Transverse colon (tissue), 3 donors: Measurements from ENCODE around the gene FLVCR1.
"Not testable (repeated sequence)": the region's sequence is repeated elsewhere in the genome, so short reads cannot be mapped to it uniquely, and the experiment has no call there.

Experiments used
- CTCF ChIP-seq, 5 experiments: fragments of 200-600 bp in 3 of 5; fragments of 450-650 bp in 2 of 5; sonication (generic) in 3 of 5; IDR thresholded peaks; 1 replicate in 2 of 5; 2 replicates in 3 of 5; pipeline ENCODE4 v1.5.1; 2016 to 2017; ENCODE audit warnings: antibody characterized with exemption in 5 of 5, inconsistent platforms in 3 of 5, mild to moderate bottlenecking in 2 of 5, moderate library complexity in 1 of 5
- EP300 ChIP-seq: sonication (generic); formaldehyde crosslinking; IDR thresholded peaks from one replicate; pipeline ENCODE4 v1.6.1; 2017; ENCODE audit warnings: antibody characterized with exemption, low read depth
- POLR2A ChIP-seq: fragments of 450-650 bp; IDR thresholded peaks from one replicate; pipeline ENCODE4 v1.6.1; 2016; ENCODE audit warnings: antibody characterized with exemption, mild to moderate bottlenecking, moderate library complexity

- TF ChIP-seq CTCF (IDR thresholded peaks at IDR 0.05); EP300; POLR2A: not testable (repeated sequence)
Observed at GRCh38 chr1:212910213-212910612, 52.1 kb downstream of the FLVCR1 start.
